Calu3 (cell line): ENCODE measurements around the gene SIM1. TPM values are rescaled to one million over a fixed set of nuclear protein-coding genes. Genes with fewer than 3 reads are reported as not detected.

Experiments used
- BruUV-seq: library from RNA; stranded (reverse); fragments of 400-500 nt; replicated peaks from 2 replicates; lab custom pipeline; 2021; lab: Mats Ljungman, UMichigan
- CTCF ChIA-PET: fragments of 300-600 bp; sonication (Branson Sonifier 250); formaldehyde crosslinking; loops from one replicate; lab custom pipeline; 2022; ENCODE audit warnings: antibody characterized with exemption; lab: Charles Lee
- DNase-seq: peaks from one replicate; pipeline ENCODE4 v3.0.0; 2022
- H3K27ac Mint-ChIP-seq: one replicate; pipeline ENCODE4 v1.8.0; 2022; ENCODE audit warnings: mixed read lengths; ENCODE audit not compliant: unreplicated experiment
- H3K27me3 Mint-ChIP-seq: one replicate; pipeline ENCODE4 v1.8.0; 2022; ENCODE audit warnings: mixed read lengths; ENCODE audit not compliant: unreplicated experiment
- H3K36me3 Mint-ChIP-seq: one replicate; pipeline ENCODE4 v1.8.0; 2022; ENCODE audit warnings: mild to moderate bottlenecking, moderate library complexity, mixed read lengths; ENCODE audit not compliant: insufficient read depth, unreplicated experiment
- H3K4me1 Mint-ChIP-seq: one replicate; pipeline ENCODE4 v1.8.0; 2022; ENCODE audit warnings: mild to moderate bottlenecking, low read depth, mixed read lengths; ENCODE audit not compliant: unreplicated experiment
- H3K4me3 Mint-ChIP-seq: one replicate; pipeline ENCODE4 v1.8.0; 2022; ENCODE audit warnings: mild to moderate bottlenecking, low read depth, moderate library complexity, mixed read lengths; ENCODE audit not compliant: unreplicated experiment
- H3K9me3 Mint-ChIP-seq: one replicate; pipeline ENCODE4 v1.8.0; 2022; ENCODE audit warnings: low read depth, mixed read lengths; ENCODE audit not compliant: unreplicated experiment
- CTCF ChIP-seq: fragments of 200-600 bp; IDR thresholded peaks from one replicate; pipeline ENCODE4 v1.8.0; 2022; ENCODE audit warnings: antibody characterized with exemption; ENCODE audit not compliant: unreplicated experiment
- intact Hi-C: fragments of 100-400 bp; cut with micrococcal nuclease; formaldehyde crosslinking; loops from one replicate; pipeline ENCODE4 v1.10.0; 2022; ENCODE audit not compliant: unreplicated experiment
- total RNA-seq: library from RNA; stranded (reverse); gene quantifications from 2 replicates; pipeline ENCODE4 v1.2.3, GENCODE V29; 2022

Gene SIM1
- total RNA-seq, 1 experiment from 2014 or later, result not detected

- Mint-ChIP-seq H3K4me1 (peaks cover 7% of the 10 kb centered on the region), H3K4me3 (no peak overlapping the region), H3K9me3 (no peaks in the 10 kb centered on the region), H3K27me3 (no peaks in the 10 kb centered on the region), H3K27ac (no peak overlapping the region), H3K36me3 (peaks cover 5% of the 10 kb centered on the region)
- no TSS peak for BruUV-seq
- no peak for TF ChIP-seq CTCF
- DNase-seq, result peak; percentile 14
- CTCF ChIA-PET, result no interaction called here
- intact Hi-C loops, result loop anchor here (5.0 to 10.0 kb wide), 2 partner anchors 46 to 148 kb away; no protein-coding TSS in a partner anchor
These were observed 41.9 kb upstream of the SIM1 start for GRCh38 chr6:100506651-100507050.

GRCh38 chr6:100504786-100505737 is 40.3 kb upstream of the SIM1 start:
- peaks cover 5% of the 10 kb centered on the region for H3K36me3 Mint-ChIP-seq
- TF ChIP-seq CTCF, result no peak
- no TSS peak for BruUV-seq
- H3K9me3 Mint-ChIP-seq, result no peaks in the 10 kb centered on the region
- intact Hi-C loops, result loop anchor here (5.0 to 10.0 kb wide), 2 partner anchors 47 to 150 kb away; no protein-coding TSS in a partner anchor
- H3K4me3 Mint-ChIP-seq, result no peak overlapping the region
- CTCF ChIA-PET, result interaction anchor here (0.6 kb wide), 1 partner anchor 14 kb away, joined by 3 read pairs; no protein-coding TSS in a partner anchor
- H3K27me3 Mint-ChIP-seq, result no peaks in the 10 kb centered on the region
- peaks cover 12% of the 10 kb centered on the region for H3K4me1 Mint-ChIP-seq
- peak; percentile 64 for DNase-seq
- no peak overlapping the region for H3K27ac Mint-ChIP-seq

GRCh38 chr6:100503043-100503705 is 38.5 kb upstream of the SIM1 start:
- Mint-ChIP-seq H3K9me3 (peaks cover 4% of the 10 kb centered on the region), H3K4me1 (peaks cover 12% of the 10 kb centered on the region), H3K36me3 (no peaks in the 10 kb centered on the region), H3K27ac (no peak overlapping the region), H3K4me3 (no peak overlapping the region), H3K27me3 (no peaks in the 10 kb centered on the region)
- BruUV-seq, result no TSS peak
- no peak for DNase-seq
- CTCF ChIA-PET, result interaction anchor here (0.9 kb wide), 1 partner anchor 131 kb away, joined by 3 read pairs; no protein-coding TSS in a partner anchor
- intact Hi-C loops, result loop anchor here (10.0 kb wide), 1 partner anchor 152 kb away; no protein-coding TSS in a partner anchor
- TF ChIP-seq CTCF, result no peak

GRCh38 chr6:100493206-100493888 is 28.6 kb upstream of the SIM1 start:
- no TSS peak for BruUV-seq
- peak; percentile 52 for DNase-seq
- CTCF ChIA-PET, result interaction anchor here (1.2 kb wide), 1 partner anchor 19 kb away, joined by 4 read pairs; no protein-coding TSS in a partner anchor
- intact Hi-C loops, result no loop called here
- H3K27me3 Mint-ChIP-seq, result no peaks in the 10 kb centered on the region
- peak overlapping the region; percentile 83 for H3K27ac Mint-ChIP-seq
- TF ChIP-seq CTCF, result no peak
- peaks cover 28% of the 10 kb centered on the region for H3K4me1 Mint-ChIP-seq
- peaks cover 8% of the 10 kb centered on the region for H3K36me3 Mint-ChIP-seq
- H3K9me3 Mint-ChIP-seq, result peaks cover 6% of the 10 kb centered on the region
- H3K4me3 Mint-ChIP-seq, result peak overlapping the region; percentile 52
